GM08714 (cell line): ENCODE measurements around the gene TNNC2.
"Not testable (repeated sequence)": the region's sequence is repeated elsewhere in the genome, so short reads cannot be mapped to it uniquely, and the experiment has no call there.

Experiments used
- H3K4me3 ChIP-seq: fragments of 200-500 bp; sonication (Bioruptor generic); 2 replicates; pipeline ENCODE4 v1.5.1; 2014; ENCODE audit warnings: mild to moderate bottlenecking, low read length, inconsistent platforms
- ZNF274 ChIP-seq: IDR thresholded peaks from 2 replicates; pipeline ENCODE4 v1.6.1; 2012; ENCODE audit warnings: mild to moderate bottlenecking, low read depth, low read length

Gene TNNC2

DNA sequence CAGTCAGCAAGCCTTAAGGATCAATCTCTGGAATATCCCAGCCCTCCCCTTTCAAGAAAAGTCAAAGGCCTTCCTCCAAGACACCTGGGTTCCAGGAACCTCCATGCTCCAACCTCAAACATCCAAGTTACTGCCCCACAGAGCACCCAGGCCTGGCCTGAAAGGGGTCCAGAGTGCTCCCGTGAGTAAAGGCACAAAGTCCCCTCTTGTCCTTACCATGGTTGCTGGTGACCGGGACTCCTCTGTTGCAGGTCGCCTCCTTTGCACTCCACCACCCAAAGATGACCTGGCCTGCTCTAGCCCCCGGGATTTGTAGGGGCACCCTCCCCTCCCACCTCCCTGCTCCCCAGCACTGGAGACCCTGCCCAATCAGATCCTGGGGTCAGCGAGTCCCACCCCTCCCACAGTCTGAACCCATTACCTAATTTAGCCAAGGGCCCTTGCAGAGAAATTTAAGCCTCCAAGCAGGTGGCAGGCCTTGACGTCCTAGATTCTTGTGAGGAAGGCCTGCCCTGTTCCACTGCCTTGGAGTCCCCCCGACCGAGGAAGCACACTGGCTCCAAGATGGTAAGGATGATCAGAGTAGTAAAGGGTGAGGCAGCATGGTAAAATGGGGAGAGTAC is at the start of gene TNNC2:
Gene TNNC2, minus strand, starts transcription at position 283 of the 623 bp plus-strand sequence. Its CDS starts 64 bp downstream, at position 219.
- H3K4me3 ChIP-seq = no peak within 1 kb of the TSS
- TF ChIP-seq ZNF274 = no peak

- no peak for TF ChIP-seq ZNF274
- no peak overlapping the region for H3K4me3 ChIP-seq
These were observed 47.5 kb upstream of the TNNC2 start for GRCh38 chr20:45874576-45874975.

GRCh38 chr20:45874104-45874481 is 47.0 kb upstream of the TNNC2 start:
- not testable (repeated sequence) for H3K4me3 ChIP-seq

GRCh38 chr20:45873409-45874103 is 46.4 kb upstream of the TNNC2 start:
- no peak overlapping the region for H3K4me3 ChIP-seq
- TF ChIP-seq ZNF274 = no peak

GRCh38 chr20:45872626-45873025 is 45.5 kb upstream of the TNNC2 start:
- TF ChIP-seq ZNF274 = no peak
- H3K4me3 ChIP-seq = no peak overlapping the region

DNA sequence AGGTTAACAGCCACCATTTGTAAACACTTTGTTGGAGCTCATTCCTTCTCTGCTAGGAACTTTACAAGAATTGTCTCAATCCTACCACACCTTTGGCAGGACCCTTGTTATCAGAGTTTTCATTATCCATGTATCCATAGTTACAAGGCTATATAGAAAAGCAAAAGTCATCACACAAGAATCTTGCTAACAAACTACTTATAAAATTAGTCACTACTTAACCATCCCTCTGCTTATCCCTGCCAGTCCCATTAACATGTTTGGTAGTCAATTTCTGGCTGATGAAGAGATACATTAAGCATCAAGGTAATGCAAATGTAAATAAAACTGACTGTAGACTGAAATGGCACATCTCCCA is 40.7 kb upstream of the TNNC2 start:
- TF ChIP-seq ZNF274 = no peak
- H3K4me3 ChIP-seq = no peak overlapping the region

GRCh38 chr20:45867136-45867818 is 40.2 kb upstream of the TNNC2 start:
- no peak for TF ChIP-seq ZNF274
- no peak overlapping the region for H3K4me3 ChIP-seq

- TF ChIP-seq ZNF274 = no peak
- no peak overlapping the region for H3K4me3 ChIP-seq
These were observed 39.3 kb upstream of the TNNC2 start for GRCh38 chr20:45866454-45866853.

DNA sequence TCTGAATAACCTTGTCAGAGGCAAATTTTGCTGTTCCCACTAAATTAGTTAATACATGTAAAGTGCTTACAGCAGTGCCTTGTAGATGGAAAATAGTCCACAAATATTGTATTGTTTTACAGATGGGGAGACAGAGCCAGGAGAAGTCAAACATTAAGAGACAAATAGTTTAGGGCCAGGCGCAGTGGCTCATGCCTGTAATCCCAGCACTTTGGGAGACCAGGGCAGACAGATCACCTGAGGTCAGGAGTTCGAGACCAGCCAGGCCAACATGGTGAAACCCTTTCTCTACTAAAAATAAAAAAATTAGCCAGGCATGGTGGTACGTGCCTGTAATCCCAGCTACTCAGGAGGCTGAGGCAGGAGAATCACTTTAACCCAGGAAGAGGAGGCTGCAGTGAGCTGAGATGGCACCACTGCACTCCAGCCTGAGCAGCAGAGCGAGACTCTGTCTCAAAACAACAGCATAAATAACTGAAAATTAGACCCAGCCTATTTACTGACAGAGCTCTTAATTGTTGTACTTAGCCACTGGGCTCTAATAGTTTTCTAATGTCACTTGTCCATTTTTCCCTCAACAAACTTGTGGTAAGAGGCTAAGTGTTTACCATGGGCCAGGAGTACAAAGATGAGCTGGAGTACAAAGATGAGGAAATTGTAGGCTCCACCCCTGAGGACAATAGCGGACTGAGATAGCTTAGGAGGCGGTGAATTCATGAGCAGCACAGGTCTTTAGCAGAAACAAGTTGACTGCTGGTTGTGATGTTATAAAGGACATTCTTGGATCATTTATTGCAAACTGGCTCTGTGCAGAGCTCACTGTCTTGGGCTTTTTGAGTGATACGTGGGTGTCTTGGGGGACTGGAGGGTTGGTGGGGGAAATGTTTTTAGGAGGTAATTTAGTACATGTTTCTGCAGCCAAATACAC is 36.7 kb upstream of the TNNC2 start:
- no peak for TF ChIP-seq ZNF274

DNA sequence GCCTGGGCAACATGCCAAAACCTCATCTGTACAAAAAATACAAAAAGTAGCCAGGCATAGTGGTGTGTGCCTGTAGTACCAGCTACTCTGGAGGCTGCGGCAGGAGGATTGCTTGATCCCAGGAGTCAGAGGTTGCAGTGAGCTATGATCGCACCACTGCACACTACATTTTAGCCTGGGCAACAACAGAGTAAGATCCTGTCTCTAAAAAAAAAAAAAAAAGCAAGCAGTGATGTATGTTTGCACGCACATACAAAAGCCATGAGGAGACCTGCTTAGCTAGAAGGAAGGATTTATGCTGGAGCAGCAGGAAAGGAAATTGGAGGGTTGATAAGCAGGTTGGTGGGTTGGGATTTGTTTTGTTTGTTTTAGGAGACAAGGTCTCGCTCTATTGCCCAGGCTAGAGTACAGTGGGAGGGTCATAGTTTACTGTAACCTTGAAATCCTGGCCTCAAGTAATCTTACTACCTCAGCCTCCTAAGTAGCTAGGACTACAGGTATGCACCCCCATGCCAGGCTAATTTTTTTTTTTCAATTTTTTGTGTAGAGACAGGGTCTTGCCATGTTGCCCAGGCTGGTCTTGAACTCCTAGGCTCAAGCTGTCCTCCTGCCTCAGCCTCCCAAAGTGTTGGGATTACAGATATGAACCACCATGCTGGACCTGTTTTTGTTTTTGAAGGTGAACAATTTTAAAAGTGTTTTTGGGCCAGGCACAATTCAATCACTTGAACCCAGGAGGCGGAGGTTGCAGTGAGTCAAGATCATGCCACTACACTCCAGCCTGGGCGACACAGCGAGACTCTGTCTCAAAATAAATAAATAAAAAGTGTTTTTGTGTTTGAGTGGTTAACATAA is 34.3 kb upstream of the TNNC2 start:
- no peak overlapping the region for H3K4me3 ChIP-seq
- no peak for TF ChIP-seq ZNF274

More for the DNA sequence above, 36.7 kb upstream of the TNNC2 start:
- H3K4me3 ChIP-seq = no peak overlapping the region

DNA sequence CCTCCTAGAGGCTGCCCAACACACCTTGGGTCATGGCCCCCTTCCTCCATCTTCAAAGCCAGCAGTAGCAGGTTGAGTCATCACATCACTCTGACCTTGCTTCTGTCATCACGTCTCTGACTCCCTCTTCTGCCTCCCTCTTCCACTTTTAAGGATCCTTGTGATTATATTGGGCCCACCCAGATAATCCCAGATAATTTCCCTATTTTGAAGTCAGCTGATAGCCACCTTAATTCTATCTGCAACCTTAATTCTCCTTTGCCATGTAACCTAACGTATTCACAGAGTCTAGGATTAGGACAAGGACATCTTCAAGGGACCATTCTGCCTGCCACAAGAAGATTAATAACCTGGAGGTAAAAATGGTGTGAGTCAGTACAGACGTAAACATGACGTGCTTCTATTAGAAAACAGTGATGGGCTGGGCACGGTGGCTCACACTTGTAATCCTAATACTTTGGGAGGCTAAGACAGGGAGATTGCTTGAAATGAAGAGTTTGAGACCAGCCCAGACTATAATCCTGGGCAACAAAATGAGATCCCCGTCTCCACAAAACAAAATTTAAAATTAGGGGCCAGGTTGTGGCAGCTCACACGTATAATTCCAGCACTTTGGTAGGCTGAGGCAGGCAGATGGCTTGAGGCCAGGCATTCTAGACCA is 33.6 kb upstream of the TNNC2 start:
- H3K4me3 ChIP-seq = no peak overlapping the region
- TF ChIP-seq ZNF274 = no peak

DNA sequence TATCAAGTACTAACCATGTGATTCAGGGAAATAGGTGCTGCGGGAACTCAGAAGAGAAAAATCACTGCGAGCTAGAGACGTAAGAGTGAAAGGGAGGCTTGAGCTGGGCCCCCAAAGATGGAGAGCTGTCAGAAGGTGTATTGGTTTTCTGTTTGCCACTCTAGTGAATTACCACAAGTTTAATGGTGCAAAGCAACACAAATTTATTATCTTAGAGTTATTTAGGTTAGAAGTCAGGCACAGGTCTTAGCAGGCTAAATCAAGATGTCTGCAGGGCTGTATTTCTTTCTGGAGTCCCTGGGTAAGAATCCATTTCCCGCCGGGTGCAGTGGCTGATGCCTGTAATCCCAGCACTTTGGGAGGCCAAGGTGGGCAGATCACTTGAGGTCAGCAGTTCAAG is 32.8 kb upstream of the TNNC2 start:
- no peak overlapping the region for H3K4me3 ChIP-seq
- TF ChIP-seq ZNF274 = no peak

DNA sequence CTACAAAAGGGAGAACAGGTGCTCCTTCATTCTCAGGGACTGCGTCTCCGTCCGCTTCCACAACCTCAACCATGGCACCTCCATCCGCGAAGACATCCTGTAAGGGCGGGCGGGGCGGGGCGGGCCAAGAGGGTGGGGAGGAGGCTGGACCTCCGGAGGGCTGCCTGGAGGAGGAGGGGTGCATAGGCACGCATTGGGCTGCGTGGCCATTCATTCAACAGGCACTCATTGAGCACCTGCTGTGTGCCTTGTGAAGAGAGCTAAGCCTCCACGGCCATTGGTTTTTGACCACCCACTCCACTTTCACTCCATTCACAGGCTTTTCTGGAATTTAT is 30.7 kb upstream of the TNNC2 start:
- no peak for TF ChIP-seq ZNF274
- H3K4me3 ChIP-seq = peak overlapping the region; percentile 76
